ENCODE data around the gene AADAT.

GRCh38 chr4:170014359-170015011, 75.3 kb downstream of the AADAT start:
- TF ChIP-seq CTCF (IDR thresholded peaks at IDR 0.05) (no peak), POLR2A (IDR thresholded peaks at IDR 0.05) (no peak)

Data from body of pancreas (tissue), 4 donors.